GM12878 (cell line): ENCODE results near the gene NRXN3.

Experiments used
- BHLHE40 ChIP-seq, 2 experiments: fragments of 450-650 bp in 1 of 2; IDR thresholded peaks; 2 replicates each; pipeline ENCODE4 v1.6.1; 2011 to 2017; ENCODE audit warnings: low read depth in 2 of 2, borderline replicate concordance in 1 of 2, improper control_type of control experiment in 1 of 2, low read length in 1 of 2, mild to moderate bottlenecking in 1 of 2
- CTCF ChIP-seq, 3 experiments: IDR thresholded peaks in 2 of 3; conservative IDR thresholded peaks in 1 of 3; 2 replicates each; pipeline ENCODE4 v1.5.1; 2011; ENCODE audit warnings: low read depth in 3 of 3, low read length in 3 of 3, mild to moderate bottlenecking in 3 of 3, control low read depth in 2 of 3, moderate library complexity in 2 of 3, inconsistent platforms in 1 of 3, mixed read lengths in 1 of 3; ENCODE audit not compliant: control insufficient read depth in 2 of 3, insufficient read depth in 1 of 3; ENCODE audit errors: extremely low read depth in 1 of 3
- ETV6 ChIP-seq, 2 experiments: fragments of 450-650 bp in 1 of 2; IDR thresholded peaks in 1 of 2; conservative IDR thresholded peaks in 1 of 2; 2 replicates each; pipeline ENCODE4 v1.6.1; 2014; ENCODE audit warnings: antibody characterized with exemption in 1 of 2, borderline replicate concordance in 1 of 2, low read depth in 1 of 2, mild to moderate bottlenecking in 1 of 2, moderate library complexity in 1 of 2
- MAX ChIP-seq: IDR thresholded peaks from 2 replicates; pipeline ENCODE4 v1.6.1; 2012; ENCODE audit warnings: low read depth, low read length, improper control_type of control experiment
- USF2 ChIP-seq: IDR thresholded peaks from 2 replicates; pipeline ENCODE4 v1.6.1; 2011; ENCODE audit warnings: low read depth, low read length, improper control_type of control experiment, borderline replicate concordance
- ZNF217 ChIP-seq: fragments of 450-650 bp; IDR thresholded peaks from 2 replicates; pipeline ENCODE4 v1.6.1; 2017; ENCODE audit warnings: antibody characterized with exemption, mild to moderate bottlenecking

- TF ChIP-seq USF2 (no peak), MAX (no peak), CTCF (IDR thresholded peaks at IDR 0.05 in 2 of 3, conservative IDR thresholded peaks at IDR 0.05 in 1 of 3; ENCODE audit: control insufficient read depth in 2 of 3, extremely low read depth in 1 of 3, insufficient read depth in 1 of 3, low read depth in 3 of 3, low read length in 3 of 3) (no peak), ZNF217 (no peak), ETV6 (conservative IDR thresholded peaks at IDR 0.05 in 1 of 2, IDR thresholded peaks at IDR 0.05 in 1 of 2; ENCODE audit: borderline replicate concordance in 1 of 2, low read depth in 1 of 2) (no peak), BHLHE40 (IDR thresholded peaks at IDR 0.05; ENCODE audit: borderline replicate concordance in 1 of 2, low read depth in 2 of 2, low read length in 1 of 2) (no peak)
Measured at GRCh38 chr14:78186277-78186676, 16.1 kb downstream of the NRXN3 start.
